GM23248 (cell line): Measurements from ENCODE around the gene USP30. TPM values are rescaled to one million over a fixed set of nuclear protein-coding genes. Genes with fewer than 3 reads are reported as not detected.

Experiments
- DNase-seq: peaks from one replicate; pipeline ENCODE4 v3.0.0-alpha.2; 2015
- H2AFZ ChIP-seq: fragments of 200-600 bp; sonication (generic); 2 replicates; pipeline ENCODE4 v1.6.1; 2016; ENCODE audit warnings: antibody characterized with exemption
- H3F3A ChIP-seq: fragments of 200-600 bp; sonication (generic); 2 replicates; pipeline ENCODE4 v1.6.1; 2016; ENCODE audit warnings: mild to moderate bottlenecking, antibody characterized with exemption, mixed run types; ENCODE audit not compliant: insufficient read depth
- H3K27ac ChIP-seq: fragments of 200-600 bp; sonication (generic); 2 replicates; pipeline ENCODE4 v1.5.1; 2016; ENCODE audit warnings: mild to moderate bottlenecking
- H3K27me3 ChIP-seq: fragments of 200-600 bp; sonication (generic); replicated peaks from 2 replicates; pipeline ENCODE4 v1.6.1; 2016; ENCODE audit warnings: mild to moderate bottlenecking; ENCODE audit not compliant: insufficient read depth
- H3K36me3 ChIP-seq: fragments of 200-600 bp; sonication (generic); 2 replicates; pipeline ENCODE4 v1.6.1; 2016; ENCODE audit warnings: low read depth, mild to moderate bottlenecking
- H3K4me1 ChIP-seq: fragments of 200-600 bp; sonication (generic); 2 replicates; pipeline ENCODE4 v1.6.1; 2016; ENCODE audit warnings: mild to moderate bottlenecking; ENCODE audit not compliant: insufficient read depth
- H3K4me2 ChIP-seq: fragments of 200-600 bp; sonication (generic); one replicate; pipeline ENCODE4 v1.6.1; 2016; ENCODE audit warnings: mild to moderate bottlenecking; ENCODE audit not compliant: unreplicated experiment
- H3K4me3 ChIP-seq: fragments of 200-600 bp; sonication (generic); 2 replicates; pipeline ENCODE4 v1.5.1; 2016; ENCODE audit warnings: mild to moderate bottlenecking
- H3K79me2 ChIP-seq: fragments of 200-600 bp; sonication (generic); 2 replicates; pipeline ENCODE4 v1.6.1; 2016; ENCODE audit warnings: mild to moderate bottlenecking; ENCODE audit not compliant: insufficient read depth
- H3K9ac ChIP-seq: fragments of 200-600 bp; sonication (generic); 2 replicates; pipeline ENCODE4 v1.6.1; 2016; ENCODE audit warnings: mild to moderate bottlenecking
- H3K9me2 ChIP-seq: fragments of 200-600 bp; sonication (generic); 2 replicates; pipeline ENCODE4 v1.6.1; 2016; ENCODE audit warnings: mixed run types, mild to moderate bottlenecking, moderate library complexity; ENCODE audit not compliant: insufficient read depth
- H3K9me3 ChIP-seq: fragments of 200-600 bp; sonication (generic); one replicate; pipeline ENCODE4 v1.6.1; 2017; ENCODE audit warnings: low read depth
- H4K20me1 ChIP-seq: fragments of 200-600 bp; sonication (generic); 2 replicates; pipeline ENCODE4 v1.6.0; 2016; ENCODE audit not compliant: insufficient read depth
- EZH2 ChIP-seq: fragments of 200-600 bp; sonication (generic); IDR thresholded peaks from 2 replicates; pipeline ENCODE4 v1.6.1; 2018; ENCODE audit warnings: antibody characterized with exemption, mild to moderate bottlenecking; ENCODE audit not compliant: insufficient read depth, poor library complexity, severe bottlenecking
- EZH2phosphoT487 ChIP-seq: fragments of 200-600 bp; sonication (generic); IDR thresholded peaks from 2 replicates; pipeline ENCODE4 v1.6.1; 2018; ENCODE audit warnings: antibody characterized with exemption, moderate library complexity, mild to moderate bottlenecking, low read depth; ENCODE audit not compliant: insufficient read depth
- whole genome bisulfite sequencing, 2 experiments: methylation state at CpG; one replicate each; pipeline ENCODE4 v1.1.6; 2015 to 2017; ENCODE audit warnings: low lambda C conversion rate in 2 of 2, low coverage in 1 of 2; ENCODE audit errors: missing lambda C conversion rate in 2 of 2; 5-methylcytosine and 5-hydroxymethylcytosine counted together
- in situ Hi-C: fragments of 300-500 bp; cut with MboI; formaldehyde crosslinking; loops from 2 replicates; pipeline ENCODE4 v1.15.0; 2020
- polyA plus RNA-seq: library from polyadenylated mRNA; unstranded; fragments of >200 nt; fragmentation: Nextera tagmentation; extraction: Ambion mirVana; gene quantifications from 2 replicates; pipeline ENCODE4 v1.2.1, GENCODE V29; 2016
- total RNA-seq: library from RNA; depleted of rRNA; stranded (reverse); fragments of >200 nt; shearing (Covaris generic); gene quantifications from 2 replicates; pipeline ENCODE4 v1.2.3, GENCODE V29; 2014

The USP30 gene
- total and polyA plus RNA-seq, 2 experiments from 2014 or later, result 6.5 to 7.5 TPM

DNA sequence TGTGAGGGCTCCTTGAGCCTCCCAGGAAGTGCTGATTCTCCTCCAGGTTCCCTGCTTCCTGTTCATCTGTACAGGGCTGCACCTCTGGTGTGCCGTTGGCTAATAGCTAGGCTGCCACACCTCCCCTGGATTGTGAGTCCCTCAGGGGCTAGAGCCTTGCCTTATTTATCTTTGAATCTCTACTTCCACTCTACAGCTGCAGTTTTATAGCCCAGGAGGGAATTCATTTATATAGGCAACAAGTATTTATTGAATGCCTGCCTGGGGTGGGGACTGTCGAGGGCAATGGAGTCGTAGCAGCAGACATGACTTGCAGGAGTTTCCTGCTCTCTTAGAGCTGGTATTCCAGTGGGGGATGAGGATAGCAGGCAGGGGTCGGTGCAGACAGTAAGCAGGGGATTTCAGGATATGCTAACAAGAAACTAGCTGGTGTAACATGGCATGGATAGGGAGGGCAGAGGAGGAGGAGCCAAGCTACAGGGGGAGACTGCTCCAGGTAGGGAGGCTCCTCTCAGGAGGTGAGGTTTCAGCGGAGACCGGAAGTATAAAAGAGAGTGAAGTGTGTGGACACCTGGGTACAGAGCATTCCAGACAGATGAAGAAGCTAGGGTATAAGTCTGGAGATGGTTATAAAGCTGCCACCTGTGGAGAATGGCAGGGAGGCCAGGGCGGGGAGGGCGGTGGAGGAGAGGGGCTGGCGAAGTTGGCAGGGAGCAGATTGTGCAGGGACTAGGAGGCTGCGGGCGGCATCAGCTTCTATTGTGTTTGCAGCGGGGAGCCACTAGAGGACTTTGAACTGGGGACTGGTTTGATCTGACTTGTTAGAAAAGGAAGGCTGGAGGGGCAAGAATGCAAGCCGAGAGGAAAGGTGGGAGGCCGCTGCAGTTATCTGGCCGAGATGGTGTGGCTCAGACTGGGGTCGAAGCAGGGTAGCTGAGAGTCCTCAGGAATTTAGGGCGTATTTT lies 17.2 kb downstream of the USP30 start:
- H3K9ac ChIP-seq, result no peak overlapping the region
- H3K9me3 ChIP-seq, result no peaks in the 10 kb centered on the region
- no peaks in the 10 kb centered on the region for H3F3A ChIP-seq
- in situ Hi-C loops, result no loop called here
- H2AFZ ChIP-seq, result no peak overlapping the region
- no peaks in the 10 kb centered on the region for H3K27me3 ChIP-seq
- no peak overlapping the region for H3K4me2 ChIP-seq
- no peak overlapping the region for H3K27ac ChIP-seq
- 80 to 81% methylated on average over 17 of the region's 17 CpGs for WGBS, 2 experiments
- no peaks in the 10 kb centered on the region for H4K20me1 ChIP-seq
- H3K9me2 ChIP-seq, result no peaks in the 10 kb centered on the region
- DNase-seq, result no peak
- TF ChIP-seq EZH2 (no peak), EZH2phosphoT487 (no peak)
- H3K4me3 ChIP-seq, result no peak overlapping the region
- peaks cover 9% of the 10 kb centered on the region; the same call in 1 of the 2 replicates for H3K36me3 ChIP-seq
- no peaks in the 10 kb centered on the region for H3K79me2 ChIP-seq
- no peaks in the 10 kb centered on the region for H3K4me1 ChIP-seq

- Histone ChIP-seq H3K9me3 (no peaks in the 10 kb centered on the region), H3K4me2 (no peak overlapping the region), H2AFZ (no peak overlapping the region), H3K36me3 (peaks cover 22% of the 10 kb centered on the region; the same call in 1 of the 2 replicates), H3K9ac (no peak overlapping the region), H3K9me2 (no peaks in the 10 kb centered on the region), H3K4me1 (no peaks in the 10 kb centered on the region), H3K27ac (no peak overlapping the region), H3K27me3 (no peaks in the 10 kb centered on the region), H3K79me2 (no peaks in the 10 kb centered on the region), H4K20me1 (no peaks in the 10 kb centered on the region), H3F3A (0 out of 2 replicates have a peak, but pooled peaks cover 5% of the 10 kb centered on the region), H3K4me3 (no peak overlapping the region)
- in situ Hi-C loops, result no loop called here
- TF ChIP-seq EZH2phosphoT487, result no peak
- TF ChIP-seq EZH2, result no peak
- DNase-seq, result no peak
Observed at GRCh38 chr12:109074866-109075265, 22.5 kb downstream of the USP30 start.

- Histone ChIP-seq H3K9me3 (no peaks in the 10 kb centered on the region), H3K4me2 (no peak overlapping the region), H3K9me2 (no peaks in the 10 kb centered on the region), H3K4me3 (no peak overlapping the region), H3K27ac (no peak overlapping the region), H3F3A (0 out of 2 replicates have a peak, but pooled peaks cover 5% of the 10 kb centered on the region), H3K4me1 (no peaks in the 10 kb centered on the region), H3K9ac (no peak overlapping the region), H4K20me1 (no peaks in the 10 kb centered on the region), H3K27me3 (no peaks in the 10 kb centered on the region), H3K79me2 (no peaks in the 10 kb centered on the region), H3K36me3 (peaks cover 43% of the 10 kb centered on the region), H2AFZ (no peak overlapping the region)
- in situ Hi-C loops, result no loop called here
- DNase-seq, result no peak
- TF ChIP-seq EZH2phosphoT487 (no peak), EZH2 (no peak)
- 91 to 93% methylated on average over 14 of the region's 14 CpGs for WGBS, 2 experiments
Observed at GRCh38 chr12:109082751-109083150, 30.4 kb downstream of the USP30 start.

DNA sequence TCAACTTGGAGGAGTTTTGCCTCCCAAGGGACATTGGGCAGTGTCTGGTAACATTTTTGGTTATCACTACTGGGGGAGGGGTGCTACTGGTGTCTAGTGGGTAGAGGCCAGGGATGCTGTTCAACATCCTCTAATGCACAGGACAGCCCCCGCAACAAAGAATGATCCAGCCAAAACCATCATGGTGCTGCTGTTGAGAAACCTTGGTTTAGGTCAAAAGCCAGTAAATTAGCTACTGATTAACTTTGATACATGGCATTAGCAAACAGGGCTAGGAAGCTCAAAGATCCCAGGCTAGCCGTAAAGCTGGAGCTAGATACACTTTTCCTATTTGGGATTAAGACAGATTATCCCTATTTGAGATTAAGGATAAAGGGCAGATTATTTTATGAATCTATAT lies 32.0 kb downstream of the USP30 start:
- Histone ChIP-seq H3K27ac (no peak overlapping the region), H3K4me3 (no peak overlapping the region)
- in situ Hi-C loops, result no loop called here

More for the DNA sequence above, 32.0 kb downstream of the USP30 start:
- TF ChIP-seq EZH2phosphoT487, result no peak
- TF ChIP-seq EZH2, result no peak
- Histone ChIP-seq H3K4me1 (0 out of 2 replicates have a peak, but pooled peaks cover 3% of the 10 kb centered on the region), H3K9ac (no peak overlapping the region), H3K9me2 (no peaks in the 10 kb centered on the region), H2AFZ (no peak overlapping the region), H3K4me2 (no peak overlapping the region), H3K36me3 (peaks cover 37% of the 10 kb centered on the region), H3K9me3 (no peaks in the 10 kb centered on the region), H3K79me2 (no peaks in the 10 kb centered on the region), H3F3A (0 out of 2 replicates have a peak, but pooled peaks cover 5% of the 10 kb centered on the region), H4K20me1 (no peaks in the 10 kb centered on the region), H3K27me3 (no peaks in the 10 kb centered on the region)
- DNase-seq, result no peak
- WGBS, 2 experiments, result 95 to 97% methylated on average over 2 of the region's 2 CpGs
